Femur (tissue), 1 donor: ENCODE measurements around the gene MYO1G.
"Not testable (repeated sequence)": the region's sequence is repeated elsewhere in the genome, so short reads cannot be mapped to it uniquely, and the experiment has no call there.

Experiments
- DNase-seq: peaks from one replicate; pipeline ENCODE4 v3.0.0-alpha.2; 2017

MYO1G gene

GRCh38 chr7:44978511-44979366 lies at the start of gene MYO1G:
Gene MYO1G, minus strand, starts transcription at chr7:44979015. Its CDS starts 54 bp downstream, at chr7:44978961.
- DNase-seq: peak; percentile 53

GRCh38 chr7:45028138-45028919 lies 49.5 kb upstream of the MYO1G start:
- DNase-seq: no peak

GRCh38 chr7:45027774-45028114 lies 48.9 kb upstream of the MYO1G start:
- DNase-seq: no peak

- DNase-seq: no peak
Measured at GRCh38 chr7:45026984-45027773, 48.4 kb upstream of the MYO1G start.

- DNase-seq: no peak
Measured at GRCh38 chr7:45026013-45026412, 47.2 kb upstream of the MYO1G start.

GRCh38 chr7:45025473-45025872 lies 46.7 kb upstream of the MYO1G start:
- not testable (repeated sequence) for DNase-seq

- DNase-seq: no peak
Measured at GRCh38 chr7:45024126-45024744, 45.4 kb upstream of the MYO1G start.

- DNase-seq: no peak
Measured at GRCh38 chr7:45021604-45022296, 42.9 kb upstream of the MYO1G start.

GRCh38 chr7:45020915-45021314 lies 42.1 kb upstream of the MYO1G start:
- no peak for DNase-seq

- DNase-seq: no peak
Measured at GRCh38 chr7:45017253-45017652, 38.4 kb upstream of the MYO1G start.

GRCh38 chr7:45015313-45015712 lies 36.5 kb upstream of the MYO1G start:
- no peak for DNase-seq

- no peak for DNase-seq
Measured at GRCh38 chr7:45013465-45013967, 34.7 kb upstream of the MYO1G start.

GRCh38 chr7:45007571-45008328 lies 28.9 kb upstream of the MYO1G start:
- DNase-seq: no peak

GRCh38 chr7:45007106-45007505 lies 28.3 kb upstream of the MYO1G start:
- DNase-seq: no peak

GRCh38 chr7:45003789-45004188 lies 25.0 kb upstream of the MYO1G start:
- no peak for DNase-seq

GRCh38 chr7:45001826-45002225 lies 23.0 kb upstream of the MYO1G start:
- no peak for DNase-seq

- no peak for DNase-seq
Measured at GRCh38 chr7:45001138-45001694, 22.4 kb upstream of the MYO1G start.

- peak; percentile 78 for DNase-seq
Measured at GRCh38 chr7:45000093-45001032, 21.5 kb upstream of the MYO1G start, which contains the start of gene CCM2. Gene CCM2, plus strand, starts transcription at chr7:45000201. Its CDS starts 133 bp downstream, at chr7:45000334.
